ENCODE results near the gene PLEKHM1.
"Not testable (repeated sequence)": the region's sequence is repeated elsewhere in the genome, so short reads cannot be mapped to it uniquely, and the experiment has no call there.

- TF ChIP-seq, protein P1, sequence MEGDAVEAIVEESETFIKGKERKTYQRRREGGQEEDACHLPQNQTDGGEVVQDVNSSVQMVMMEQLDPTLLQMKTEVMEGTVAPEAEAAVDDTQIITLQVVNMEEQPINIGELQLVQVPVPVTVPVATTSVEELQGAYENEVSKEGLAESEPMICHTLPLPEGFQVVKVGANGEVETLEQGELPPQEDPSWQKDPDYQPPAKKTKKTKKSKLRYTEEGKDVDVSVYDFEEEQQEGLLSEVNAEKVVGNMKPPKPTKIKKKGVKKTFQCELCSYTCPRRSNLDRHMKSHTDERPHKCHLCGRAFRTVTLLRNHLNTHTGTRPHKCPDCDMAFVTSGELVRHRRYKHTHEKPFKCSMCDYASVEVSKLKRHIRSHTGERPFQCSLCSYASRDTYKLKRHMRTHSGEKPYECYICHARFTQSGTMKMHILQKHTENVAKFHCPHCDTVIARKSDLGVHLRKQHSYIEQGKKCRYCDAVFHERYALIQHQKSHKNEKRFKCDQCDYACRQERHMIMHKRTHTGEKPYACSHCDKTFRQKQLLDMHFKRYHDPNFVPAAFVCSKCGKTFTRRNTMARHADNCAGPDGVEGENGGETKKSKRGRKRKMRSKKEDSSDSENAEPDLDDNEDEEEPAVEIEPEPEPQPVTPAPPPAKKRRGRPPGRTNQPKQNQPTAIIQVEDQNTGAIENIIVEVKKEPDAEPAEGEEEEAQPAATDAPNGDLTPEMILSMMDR (IDR thresholded peaks at IDR 0.05; ENCODE audit: insufficient read depth, low read length), result not testable (repeated sequence)
- TF ChIP-seq POLR2AphosphoS5 (IDR thresholded peaks at IDR 0.05; ENCODE audit: low read depth), result peak; percentile 43; the same call in 1 of the 2 replicates
- TF ChIP-seq REST (IDR thresholded peaks at IDR 0.05; ENCODE audit: insufficient replicate concordance, low read depth); SPI1 (IDR thresholded peaks at IDR 0.05; ENCODE audit: borderline replicate concordance, low read depth); GABPA (IDR thresholded peaks at IDR 0.05; ENCODE audit: low read depth): not testable (repeated sequence)
Observed at GRCh38 chr17:45490615-45491433, at the start of gene PLEKHM1.

All from HL-60 (cell line).